Choroid plexus epithelial cell (primary cell): ENCODE results near the gene MNAT1.
"Not testable (repeated sequence)": the region's sequence is repeated elsewhere in the genome, so short reads cannot be mapped to it uniquely, and the experiment has no call there.

Experiments used
- DNase-seq: peaks from one replicate; pipeline ENCODE4 v3.0.0-alpha.2; 2010; ENCODE audit warnings: low read depth
- H3K4me3 ChIP-seq: 2 replicates; pipeline ENCODE4 v1.5.1; 2011; ENCODE audit warnings: low read depth, mild to moderate bottlenecking, control low read depth, low read length, moderate library complexity
- TF ChIP-seq, protein P1 (sequence below): conservative IDR thresholded peaks from 2 replicates; pipeline ENCODE4 v1.5.1; 2011; ENCODE audit warnings: low read depth, mild to moderate bottlenecking, control low read depth, inconsistent platforms, low read length, moderate library complexity

The MNAT1 gene

DNA sequence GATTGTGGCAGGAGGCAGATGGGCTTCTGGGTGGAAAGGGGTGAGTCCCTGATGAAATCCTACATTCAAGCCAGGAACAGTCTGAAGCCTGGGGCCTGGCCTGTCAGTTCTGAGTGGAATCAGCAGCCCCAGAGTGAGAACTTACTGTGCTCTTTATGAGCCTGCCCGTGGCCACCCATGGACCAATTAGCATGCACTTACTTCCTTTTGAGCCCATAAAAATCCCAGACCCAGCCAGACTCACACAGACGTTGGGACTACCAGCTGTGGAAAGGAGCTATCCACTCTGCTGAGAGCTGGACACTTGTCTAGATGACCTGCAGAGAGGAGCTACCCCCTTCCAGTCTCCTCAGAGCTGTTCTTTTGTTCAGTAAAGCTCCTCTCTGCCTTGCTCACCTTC is 104.5 kb downstream of the MNAT1 start:
- no peak overlapping the region for H3K4me3 ChIP-seq
- TF ChIP-seq, protein P1, sequence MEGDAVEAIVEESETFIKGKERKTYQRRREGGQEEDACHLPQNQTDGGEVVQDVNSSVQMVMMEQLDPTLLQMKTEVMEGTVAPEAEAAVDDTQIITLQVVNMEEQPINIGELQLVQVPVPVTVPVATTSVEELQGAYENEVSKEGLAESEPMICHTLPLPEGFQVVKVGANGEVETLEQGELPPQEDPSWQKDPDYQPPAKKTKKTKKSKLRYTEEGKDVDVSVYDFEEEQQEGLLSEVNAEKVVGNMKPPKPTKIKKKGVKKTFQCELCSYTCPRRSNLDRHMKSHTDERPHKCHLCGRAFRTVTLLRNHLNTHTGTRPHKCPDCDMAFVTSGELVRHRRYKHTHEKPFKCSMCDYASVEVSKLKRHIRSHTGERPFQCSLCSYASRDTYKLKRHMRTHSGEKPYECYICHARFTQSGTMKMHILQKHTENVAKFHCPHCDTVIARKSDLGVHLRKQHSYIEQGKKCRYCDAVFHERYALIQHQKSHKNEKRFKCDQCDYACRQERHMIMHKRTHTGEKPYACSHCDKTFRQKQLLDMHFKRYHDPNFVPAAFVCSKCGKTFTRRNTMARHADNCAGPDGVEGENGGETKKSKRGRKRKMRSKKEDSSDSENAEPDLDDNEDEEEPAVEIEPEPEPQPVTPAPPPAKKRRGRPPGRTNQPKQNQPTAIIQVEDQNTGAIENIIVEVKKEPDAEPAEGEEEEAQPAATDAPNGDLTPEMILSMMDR: no peak

GRCh38 chr14:60839657-60840056 is 105.1 kb downstream of the MNAT1 start:
- no peak overlapping the region for H3K4me3 ChIP-seq
- TF ChIP-seq, protein P1: no peak
- DNase-seq: no peak

More for the DNA sequence above, 104.5 kb downstream of the MNAT1 start:
- no peak for DNase-seq

- no peak for DNase-seq
- H3K4me3 ChIP-seq: no peak overlapping the region
- TF ChIP-seq, protein P1: no peak
These were observed 105.8 kb downstream of the MNAT1 start for GRCh38 chr14:60840313-60840712.

DNA sequence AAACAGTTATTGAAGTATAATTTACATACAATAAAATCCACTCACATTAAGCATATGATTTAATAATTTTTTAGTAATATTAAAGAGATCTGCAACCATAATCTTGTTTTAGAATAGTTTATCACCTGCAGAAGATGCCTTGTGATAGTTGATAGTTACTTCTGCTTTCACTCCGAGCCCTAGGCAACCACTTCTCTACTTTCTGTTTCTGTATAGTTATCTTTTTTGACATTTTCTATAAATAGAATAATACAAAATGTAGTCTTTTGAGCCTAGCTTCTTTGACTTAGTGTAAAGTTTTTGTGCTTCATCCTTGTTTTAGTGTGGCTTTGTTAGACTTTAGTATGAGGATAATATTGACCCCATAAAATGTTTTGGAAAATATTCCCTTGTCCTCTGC is 111.0 kb downstream of the MNAT1 start:
- TF ChIP-seq, protein P1: no peak
- H3K4me3 ChIP-seq: no peak overlapping the region
- no peak for DNase-seq

- no peak overlapping the region for H3K4me3 ChIP-seq
- TF ChIP-seq, protein P1: no peak
- peak; percentile 8 for DNase-seq
These were observed 113.5 kb downstream of the MNAT1 start for GRCh38 chr14:60848066-60848465.

GRCh38 chr14:60851692-60852091 is 117.1 kb downstream of the MNAT1 start:
- DNase-seq, H3K4me3 ChIP-seq: not testable (repeated sequence)

- TF ChIP-seq, protein P1: no peak
- DNase-seq: no peak
- no peak overlapping the region for H3K4me3 ChIP-seq
These were observed 121.5 kb downstream of the MNAT1 start for GRCh38 chr14:60856111-60856510.

GRCh38 chr14:60859525-60859924 is 125.0 kb downstream of the MNAT1 start:
- DNase-seq: no peak
- TF ChIP-seq, protein P1: no peak
- H3K4me3 ChIP-seq: no peak overlapping the region
